Endodermal cell (in vitro differentiated cells): ENCODE data around the gene GPR37L1. TPM values are rescaled to one million over a fixed set of nuclear protein-coding genes. Genes with fewer than 3 reads are reported as not detected.
"Not testable (repeated sequence)": the region's sequence is repeated elsewhere in the genome, so short reads cannot be mapped to it uniquely, and the experiment has no call there.

ENCODE experiments used
- DNase-seq: peaks from one replicate; pipeline ENCODE4 v3.0.0-alpha.2; 2017
- H3K27ac ChIP-seq: 2 replicates; pipeline ENCODE4 v1.5.1; 2013; ENCODE audit warnings: mild to moderate bottlenecking, low read depth, low read length, moderate library complexity
- H3K27me3 ChIP-seq: 2 replicates; pipeline ENCODE4 v1.6.1; 2013; ENCODE audit warnings: mild to moderate bottlenecking, low read length, moderate library complexity; ENCODE audit not compliant: insufficient read depth, control insufficient read depth, poor library complexity, severe bottlenecking
- H3K36me3 ChIP-seq: 2 replicates; pipeline ENCODE4 v1.7.0; 2013; ENCODE audit warnings: mild to moderate bottlenecking, low read length, moderate library complexity; ENCODE audit not compliant: control insufficient read depth, insufficient read depth
- H3K4me1 ChIP-seq: one replicate; pipeline ENCODE4 v1.7.0; 2013; ENCODE audit warnings: low read length; ENCODE audit not compliant: control insufficient read depth, insufficient read depth
- H3K4me3 ChIP-seq: 2 replicates; pipeline ENCODE4 v1.5.1; 2013; ENCODE audit warnings: mild to moderate bottlenecking, low read length, moderate library complexity
- H3K9ac ChIP-seq: 2 replicates; pipeline ENCODE4 v1.6.1; 2013; ENCODE audit warnings: mild to moderate bottlenecking, low read length, moderate library complexity; ENCODE audit not compliant: poor library complexity, severe bottlenecking; ENCODE audit errors: extremely low read depth
- H3K9me3 ChIP-seq: 2 replicates; pipeline ENCODE4 v1.6.1; 2013; ENCODE audit warnings: mild to moderate bottlenecking, low read length, moderate library complexity; ENCODE audit not compliant: control insufficient read depth
- H3K27ac Mint-ChIP-seq: 2 replicates; pipeline ENCODE4 v1.8.0; 2020; ENCODE audit warnings: mixed read lengths
- H3K27me3 Mint-ChIP-seq: 2 replicates; pipeline ENCODE4 v1.8.0; 2021; ENCODE audit warnings: mild to moderate bottlenecking, mixed read lengths; ENCODE audit not compliant: insufficient read depth
- H3K36me3 Mint-ChIP-seq: 2 replicates; pipeline ENCODE4 v1.8.0; 2020; ENCODE audit warnings: low read depth, mixed read lengths
- H3K4me1 Mint-ChIP-seq: 2 replicates; pipeline ENCODE4 v1.8.0; 2020; ENCODE audit warnings: mixed read lengths
- H3K4me3 Mint-ChIP-seq: 2 replicates; pipeline ENCODE4 v1.8.0; 2020; ENCODE audit warnings: mild to moderate bottlenecking, moderate library complexity, mixed read lengths
- H3K9me3 Mint-ChIP-seq: 2 replicates; pipeline ENCODE4 v1.8.0; 2020; ENCODE audit warnings: mild to moderate bottlenecking, mixed read lengths
- WGBS, 2 experiments: methylation state at CpG; one replicate each; pipeline versions ENCODE4 v1.1.5 to v1.1.7; 2013; ENCODE audit warnings: missing lambda C conversion rate in 2 of 2, mixed read lengths in 1 of 2; ENCODE audit not compliant: insufficient coverage in 1 of 2, insufficient read length in 1 of 2; 5-methylcytosine and 5-hydroxymethylcytosine counted together
- total RNA-seq, 2 donors: library from RNA; stranded (reverse); fragmentation: NEBNext Ultra II Directional in 1 of 2; extraction: Animal tissue kit (Norgen Biotek cat#: 25700) in 1 of 2; gene quantifications; 2 replicates in 1 of 2; 3 replicates in 1 of 2; pipeline ENCODE4 v1.2.1, GENCODE V29; 2021
- TF ChIP-seq, protein P1 (sequence below): fragments of 200-600 bp; sonication (generic); conservative IDR thresholded peaks from 2 replicates; pipeline ENCODE4 v1.5.0; 2021; ENCODE audit warnings: antibody characterized with exemption, mild to moderate bottlenecking

The GPR37L1 gene
- total RNA-seq, 2 donors from 2014 or later: 0.04 TPM; not detected in 1

GRCh38 chr1:202134645-202135172 lies 12.0 kb downstream of the GPR37L1 start:
- H3K4me1 ChIP-seq: no peaks in the 10 kb centered on the region
- DNase-seq: no peak
- no peaks in the 10 kb centered on the region for H3K27me3 Mint-ChIP-seq
- no peaks in the 10 kb centered on the region for H3K9me3 ChIP-seq
- WGBS, 2 experiments: 96 to 97% methylated on average over 13 of the region's 13 CpGs
- H3K4me1 Mint-ChIP-seq: no peaks in the 10 kb centered on the region
- no peaks in the 10 kb centered on the region for H3K27me3 ChIP-seq
- no peak overlapping the region for H3K9ac ChIP-seq
- peak overlapping the region; percentile 68 for H3K27ac Mint-ChIP-seq
- H3K4me3 ChIP-seq: no peak overlapping the region
- H3K9me3 Mint-ChIP-seq: no peaks in the 10 kb centered on the region
- peaks cover 59% of the 10 kb centered on the region for H3K36me3 ChIP-seq
- TF ChIP-seq, protein P1, sequence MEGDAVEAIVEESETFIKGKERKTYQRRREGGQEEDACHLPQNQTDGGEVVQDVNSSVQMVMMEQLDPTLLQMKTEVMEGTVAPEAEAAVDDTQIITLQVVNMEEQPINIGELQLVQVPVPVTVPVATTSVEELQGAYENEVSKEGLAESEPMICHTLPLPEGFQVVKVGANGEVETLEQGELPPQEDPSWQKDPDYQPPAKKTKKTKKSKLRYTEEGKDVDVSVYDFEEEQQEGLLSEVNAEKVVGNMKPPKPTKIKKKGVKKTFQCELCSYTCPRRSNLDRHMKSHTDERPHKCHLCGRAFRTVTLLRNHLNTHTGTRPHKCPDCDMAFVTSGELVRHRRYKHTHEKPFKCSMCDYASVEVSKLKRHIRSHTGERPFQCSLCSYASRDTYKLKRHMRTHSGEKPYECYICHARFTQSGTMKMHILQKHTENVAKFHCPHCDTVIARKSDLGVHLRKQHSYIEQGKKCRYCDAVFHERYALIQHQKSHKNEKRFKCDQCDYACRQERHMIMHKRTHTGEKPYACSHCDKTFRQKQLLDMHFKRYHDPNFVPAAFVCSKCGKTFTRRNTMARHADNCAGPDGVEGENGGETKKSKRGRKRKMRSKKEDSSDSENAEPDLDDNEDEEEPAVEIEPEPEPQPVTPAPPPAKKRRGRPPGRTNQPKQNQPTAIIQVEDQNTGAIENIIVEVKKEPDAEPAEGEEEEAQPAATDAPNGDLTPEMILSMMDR: no peak
- no peak overlapping the region for H3K27ac ChIP-seq
- peaks cover 37% of the 10 kb centered on the region for H3K36me3 Mint-ChIP-seq
- H3K4me3 Mint-ChIP-seq: no peak overlapping the region

- H3K4me3 ChIP-seq: no peak overlapping the region
- no peaks in the 10 kb centered on the region for H3K9me3 ChIP-seq
- TF ChIP-seq, protein P1: peak; percentile 90
- H3K27ac Mint-ChIP-seq: peak overlapping the region; percentile 68
- WGBS, 2 experiments: 42 to 67% methylated on average over 8 to 15 of the region's 15 CpGs
- H3K27me3 Mint-ChIP-seq: no peaks in the 10 kb centered on the region
- H3K9ac ChIP-seq: no peak overlapping the region
- no peak overlapping the region for H3K4me3 Mint-ChIP-seq
- no peak overlapping the region for H3K27ac ChIP-seq
- no peaks in the 10 kb centered on the region for H3K4me1 ChIP-seq
- H3K36me3 Mint-ChIP-seq: peaks cover 37% of the 10 kb centered on the region
- H3K36me3 ChIP-seq: peaks cover 59% of the 10 kb centered on the region
- DNase-seq: peak; percentile 82
- no peaks in the 10 kb centered on the region for H3K27me3 ChIP-seq
- H3K4me1 Mint-ChIP-seq: no peaks in the 10 kb centered on the region
- no peaks in the 10 kb centered on the region for H3K9me3 Mint-ChIP-seq
Measured at GRCh38 chr1:202135221-202135721, 12.6 kb downstream of the GPR37L1 start.

- WGBS, 2 experiments: 93 to 94% methylated on average over 4 of the region's 4 CpGs
- no peak overlapping the region for H3K9ac ChIP-seq
- peaks cover 8% of the 10 kb centered on the region for H3K27me3 Mint-ChIP-seq
- H3K36me3 Mint-ChIP-seq: peaks cover 23% of the 10 kb centered on the region
- no peaks in the 10 kb centered on the region for H3K27me3 ChIP-seq
- no peak for DNase-seq
- H3K4me3 Mint-ChIP-seq: no peak overlapping the region
- H3K4me1 ChIP-seq: no peaks in the 10 kb centered on the region
- TF ChIP-seq, protein P1: no peak
- H3K27ac Mint-ChIP-seq: peak overlapping the region; percentile 35
- H3K9me3 Mint-ChIP-seq: no peaks in the 10 kb centered on the region
- no peaks in the 10 kb centered on the region for H3K9me3 ChIP-seq
- H3K36me3 ChIP-seq: peaks cover 38% of the 10 kb centered on the region
- H3K4me3 ChIP-seq: no peak overlapping the region
- H3K4me1 Mint-ChIP-seq: peaks cover 22% of the 10 kb centered on the region
- no peak overlapping the region for H3K27ac ChIP-seq
Measured at GRCh38 chr1:202140833-202141232, 18.1 kb downstream of the GPR37L1 start.

DNA sequence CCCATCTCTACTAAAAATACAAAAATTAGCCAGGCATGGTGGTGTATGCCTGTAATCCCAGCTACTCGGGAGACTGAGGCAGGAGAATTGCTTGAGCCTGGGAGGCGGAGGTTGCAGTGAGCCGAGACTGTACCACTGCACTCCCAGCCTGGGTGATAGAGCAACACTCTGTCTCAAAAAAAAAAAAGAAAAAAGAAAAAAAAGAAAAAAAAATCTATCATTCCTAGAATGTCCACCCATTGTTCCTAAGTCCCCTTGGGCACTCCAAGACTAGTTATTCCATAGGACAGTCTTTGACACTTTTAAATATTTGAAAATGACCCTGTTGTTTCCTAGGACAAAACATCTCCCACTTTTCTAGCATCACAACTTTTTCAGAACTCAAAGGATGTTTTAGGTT lies 18.8 kb downstream of the GPR37L1 start:
- peaks cover 36% of the 10 kb centered on the region for H3K36me3 ChIP-seq
- 94% methylated on average over 3 of the region's 3 CpGs; no CpG with 5 or more reads in 1 of the 2 experiments for WGBS, 2 experiments
- not testable (repeated sequence) for H3K9ac ChIP-seq, H3K4me3 ChIP-seq, H3K9me3 Mint-ChIP-seq, H3K27ac ChIP-seq, H3K27me3 ChIP-seq, H3K9me3 ChIP-seq, DNase-seq, H3K4me1 ChIP-seq, H3K27me3 Mint-ChIP-seq, H3K4me3 Mint-ChIP-seq
- peaks cover 22% of the 10 kb centered on the region for H3K4me1 Mint-ChIP-seq
- H3K27ac Mint-ChIP-seq: peak overlapping the region; percentile 35
- H3K36me3 Mint-ChIP-seq: peaks cover 21% of the 10 kb centered on the region
